ENCODE data around the gene EMCN. TPM values are rescaled to one million over a fixed set of nuclear protein-coding genes. Genes with fewer than 3 reads are reported as not detected.

Gene EMCN
- total and polyA plus RNA-seq, 8 donors: 34.4 to 46.1 (median 38.3) TPM

GRCh38 chr4:100362366-100362765 lies 155.5 kb downstream of the EMCN start:
- intact Hi-C loops (cut with DNase I): no loop called here
- no peak for TF ChIP-seq CTCF (IDR thresholded peaks at IDR 0.05)
- DNase-seq (no peak), ATAC-seq (no peak)
- Histone ChIP-seq H3K36me3 (no peaks in the 10 kb centered on the region), H3K4me3 (no peak overlapping the region), H3K4me1 (no peaks in the 10 kb centered on the region), H3K27ac (no peak overlapping the region), H3K27me3 (no peaks in the 10 kb centered on the region), H3K9me3 (peaks cover 0 to 4% of the 10 kb centered on the region in 2 donors)

GRCh38 chr4:100361336-100361735 lies 156.5 kb downstream of the EMCN start:
- no peaks in the 10 kb centered on the region for H3K4me1 ChIP-seq
- no peaks in the 10 kb centered on the region for H3K36me3 ChIP-seq
- DNase-seq (no peak), ATAC-seq (no peak)
- H3K9me3 ChIP-seq: peaks cover 0 to 5% of the 10 kb centered on the region in 2 donors
- no peaks in the 10 kb centered on the region for H3K27me3 ChIP-seq
- TF ChIP-seq CTCF (IDR thresholded peaks at IDR 0.05): no peak
- intact Hi-C loops (cut with DNase I): no loop called here
- H3K4me3 ChIP-seq: no peak overlapping the region
- H3K27ac ChIP-seq: no peak overlapping the region

GRCh38 chr4:100360211-100360610 lies 157.6 kb downstream of the EMCN start:
- no peak for DNase-seq
- no peaks in the 10 kb centered on the region for H3K4me1 ChIP-seq
- ATAC-seq: no peak
- no peak overlapping the region for H3K27ac ChIP-seq
- intact Hi-C loops (cut with DNase I): no loop called here
- peaks cover 0 to 8% of the 10 kb centered on the region in 2 donors for H3K9me3 ChIP-seq
- no peak overlapping the region for H3K4me3 ChIP-seq
- H3K36me3 ChIP-seq: no peaks in the 10 kb centered on the region
- TF ChIP-seq CTCF (IDR thresholded peaks at IDR 0.05): no peak
- H3K27me3 ChIP-seq: no peaks in the 10 kb centered on the region

GRCh38 chr4:100359441-100359840 lies 158.4 kb downstream of the EMCN start:
- ATAC-seq: no peak

GRCh38 chr4:100357542-100357941 lies 160.3 kb downstream of the EMCN start:
- intact Hi-C loops (cut with DNase I): no loop called here
- Histone ChIP-seq H3K27me3 (no peaks in the 10 kb centered on the region), H3K9me3 (peaks cover 0 to 8% of the 10 kb centered on the region in 2 donors), H3K4me1 (no peaks in the 10 kb centered on the region), H3K36me3 (no peaks in the 10 kb centered on the region), H3K4me3 (no peak overlapping the region), H3K27ac (no peak overlapping the region)
- ATAC-seq (no peak), DNase-seq (no peak)
- no peak for TF ChIP-seq CTCF (IDR thresholded peaks at IDR 0.05)

More at GRCh38 chr4:100359441-100359840, 158.4 kb downstream of the EMCN start:
- no peak overlapping the region for H3K4me3 ChIP-seq
- TF ChIP-seq CTCF (IDR thresholded peaks at IDR 0.05): no peak
- no peaks in the 10 kb centered on the region for H3K27me3 ChIP-seq
- peaks cover 0 to 8% of the 10 kb centered on the region in 2 donors for H3K9me3 ChIP-seq
- no peaks in the 10 kb centered on the region for H3K4me1 ChIP-seq
- no peaks in the 10 kb centered on the region for H3K36me3 ChIP-seq
- no peak overlapping the region for H3K27ac ChIP-seq
- DNase-seq: no peak
- intact Hi-C loops (cut with DNase I): no loop called here
